ENCODE data around the gene SMARCD1.
"Not testable (repeated sequence)": the region's sequence is repeated elsewhere in the genome, so short reads cannot be mapped to it uniquely, and the experiment has no call there.

The SMARCD1 gene

DNA sequence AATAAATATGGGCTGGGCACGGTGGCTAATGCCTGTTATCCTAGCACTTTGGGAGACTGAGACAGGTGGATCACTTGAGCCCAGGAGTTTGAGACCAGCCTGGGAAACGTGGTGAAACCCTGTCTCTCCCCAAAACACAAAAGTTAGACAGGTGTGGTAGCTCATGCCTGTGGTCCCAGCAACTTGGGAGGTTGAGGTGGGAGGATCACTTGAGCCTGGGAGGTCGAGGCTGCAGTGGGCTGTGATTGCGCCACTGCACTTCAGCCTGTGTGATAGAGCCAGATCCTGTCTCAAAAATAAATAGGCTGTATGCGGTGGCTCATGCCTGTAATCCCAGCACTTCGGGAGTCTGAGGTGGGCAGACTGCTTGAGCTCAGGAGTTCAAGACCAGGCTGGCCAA lies 62.9 kb downstream of the SMARCD1 start:
- not testable (repeated sequence) for DNase-seq

- DNase-seq, result no peak
Measured at GRCh38 chr12:50149311-50149710, 64.2 kb downstream of the SMARCD1 start.

All from suppressor macrophage treated with lipopolysaccharide for 1 hour (primary cell).